Activated CD8-positive, alpha-beta memory T cell treated with anti-CD3 and anti-CD28 coated beads for 4 hours (primary cell): Measurements from ENCODE around the gene PLCB4.
"Not testable (repeated sequence)": the region's sequence is repeated elsewhere in the genome, so short reads cannot be mapped to it uniquely, and the experiment has no call there.

Source experiments
- DNase-seq, 2 donors: peaks; one replicate each; pipeline ENCODE4 v3.0.0-alpha.2; 2020; ENCODE audit warnings: low read depth in 2 of 2

PLCB4 gene

DNA sequence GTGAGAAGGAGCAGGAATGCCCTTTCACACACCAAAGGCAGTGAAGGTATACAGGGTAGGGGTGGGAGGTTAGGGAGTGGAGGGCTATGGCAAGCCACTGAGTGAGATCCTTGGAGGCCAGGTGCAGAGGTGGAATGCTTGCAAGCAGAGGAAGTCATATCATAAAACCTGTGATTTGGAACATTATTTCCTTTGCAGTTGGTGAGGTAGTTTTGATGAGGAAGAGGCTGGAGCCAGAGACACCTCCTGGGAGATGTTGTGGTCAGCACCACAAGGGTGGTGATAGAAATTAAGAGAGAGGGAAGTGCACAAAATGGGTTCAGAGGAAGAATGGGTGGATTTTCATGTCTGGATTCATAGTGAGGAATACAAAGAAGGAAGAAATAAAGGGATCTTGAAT lies 73.0 kb downstream of the PLCB4 start:
- no peak for DNase-seq

DNA sequence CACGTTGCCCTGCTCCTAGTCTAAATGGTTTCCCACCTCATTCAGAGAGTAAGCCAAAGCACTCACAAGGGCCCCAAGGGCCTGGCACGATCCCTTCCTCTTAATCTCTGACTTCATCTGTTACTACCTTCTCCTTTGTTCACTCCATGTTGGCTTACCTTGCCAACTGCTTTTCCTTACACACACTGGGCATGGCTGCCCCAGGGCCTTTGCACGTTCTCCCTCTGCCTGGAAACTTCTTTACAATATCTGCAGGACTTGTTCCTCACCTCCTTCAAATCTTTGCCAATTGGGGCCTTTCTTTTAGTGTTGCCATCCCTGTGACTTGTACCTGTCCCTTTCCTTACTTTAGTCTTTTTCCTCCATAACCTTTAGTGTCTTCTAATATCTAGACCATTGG lies 73.9 kb downstream of the PLCB4 start:
- no peak for DNase-seq

DNA sequence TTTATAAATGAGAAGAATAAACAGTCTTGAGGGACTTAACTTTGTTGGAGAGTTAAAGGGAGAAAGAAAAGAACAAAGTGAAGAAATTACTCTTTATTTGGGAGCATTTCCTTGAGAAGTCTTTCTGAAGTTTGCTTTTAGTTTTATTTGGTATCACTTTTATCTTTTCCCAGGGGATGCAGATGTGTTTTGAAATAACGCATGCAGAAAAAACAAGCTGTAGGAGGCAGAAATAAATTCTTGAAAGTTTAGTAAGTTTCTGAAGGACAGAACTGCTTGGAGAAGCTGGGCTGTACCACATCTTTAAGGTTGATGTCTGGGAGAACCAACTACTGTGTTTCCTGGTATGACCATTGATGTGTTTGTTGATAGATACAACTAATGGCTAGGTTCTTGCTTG lies 75.0 kb downstream of the PLCB4 start:
- no peak for DNase-seq

DNA sequence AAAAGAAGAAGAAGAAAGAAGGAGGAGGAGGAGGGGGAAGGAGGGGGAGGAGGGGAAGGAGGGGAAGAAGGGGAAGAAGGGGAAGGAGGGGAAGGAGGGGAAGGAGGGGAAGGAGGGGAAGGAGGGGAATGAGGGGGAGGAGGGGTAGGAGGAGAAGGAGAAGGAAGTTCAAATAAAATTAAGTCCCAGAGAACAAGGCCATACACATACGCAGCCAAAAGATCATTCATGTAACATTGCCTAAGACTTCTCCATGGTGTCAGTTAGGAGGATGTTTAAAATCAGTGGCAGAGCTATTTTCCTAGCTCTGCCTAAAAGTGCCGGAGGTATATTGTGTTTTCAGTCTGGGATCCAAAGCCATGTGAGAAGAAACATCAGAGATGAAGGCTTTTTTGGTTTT lies 75.8 kb downstream of the PLCB4 start:
- no peak for DNase-seq

DNA sequence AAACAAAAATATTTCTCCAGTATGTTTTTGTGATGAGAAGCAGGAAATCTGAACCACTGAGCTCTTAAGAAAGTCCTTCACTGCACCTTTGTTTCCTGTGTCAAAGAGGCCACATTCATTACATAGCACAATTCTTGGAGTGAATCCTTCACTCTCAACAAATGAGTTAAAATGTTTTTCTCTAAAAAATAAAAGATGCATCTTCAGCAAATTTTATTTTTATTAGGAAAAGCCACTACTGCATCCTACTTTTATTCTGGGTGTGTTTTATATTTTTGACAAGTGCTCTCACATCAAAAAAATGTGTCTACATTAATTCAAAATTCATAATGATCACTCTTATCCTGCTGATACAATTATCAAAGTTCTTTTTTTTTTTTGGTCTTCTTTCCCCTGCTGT lies 76.3 kb downstream of the PLCB4 start:
- DNase-seq: no peak

DNA sequence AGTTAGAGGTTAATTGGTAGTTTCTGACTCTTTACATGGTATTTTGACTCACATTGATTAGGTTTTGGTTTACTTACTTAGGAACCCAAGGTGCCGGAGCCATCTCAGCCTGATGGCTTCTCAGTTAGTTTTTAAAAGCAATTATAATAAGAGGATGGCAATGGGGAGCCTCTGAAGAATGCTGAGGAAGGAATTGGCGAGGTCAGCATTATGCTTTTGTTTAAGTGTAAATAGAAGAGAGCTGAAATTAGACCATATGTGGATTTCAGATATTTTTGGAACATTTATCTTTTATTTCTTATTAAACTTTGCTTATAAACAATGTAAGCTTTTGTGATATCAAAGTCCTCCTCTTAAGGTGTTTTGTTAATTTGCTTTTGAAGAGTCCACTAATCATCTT lies 77.8 kb downstream of the PLCB4 start:
- DNase-seq: no peak

DNA sequence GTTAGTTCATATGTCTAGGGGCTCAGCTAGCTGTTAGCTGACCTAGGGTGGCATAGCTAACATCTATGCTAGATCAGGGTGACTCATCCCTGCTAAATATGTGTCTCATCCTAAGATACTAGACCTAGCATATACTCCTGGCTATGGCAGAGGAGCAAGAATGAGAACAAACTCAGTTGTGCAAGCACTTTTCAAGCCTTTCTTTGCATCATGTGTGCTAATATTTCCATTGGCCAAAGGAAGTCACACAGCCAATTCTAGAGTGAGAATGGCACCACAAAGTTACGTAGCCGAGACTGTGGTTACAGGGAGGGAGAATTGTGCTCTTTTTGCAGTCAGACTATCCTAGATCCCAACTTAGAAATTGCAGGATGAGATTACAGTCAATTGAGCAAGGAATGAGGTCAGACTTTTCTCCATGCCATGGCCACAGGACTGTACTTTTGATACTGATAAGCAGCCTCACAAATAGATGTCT lies 78.7 kb downstream of the PLCB4 start:
- DNase-seq: no peak

DNA sequence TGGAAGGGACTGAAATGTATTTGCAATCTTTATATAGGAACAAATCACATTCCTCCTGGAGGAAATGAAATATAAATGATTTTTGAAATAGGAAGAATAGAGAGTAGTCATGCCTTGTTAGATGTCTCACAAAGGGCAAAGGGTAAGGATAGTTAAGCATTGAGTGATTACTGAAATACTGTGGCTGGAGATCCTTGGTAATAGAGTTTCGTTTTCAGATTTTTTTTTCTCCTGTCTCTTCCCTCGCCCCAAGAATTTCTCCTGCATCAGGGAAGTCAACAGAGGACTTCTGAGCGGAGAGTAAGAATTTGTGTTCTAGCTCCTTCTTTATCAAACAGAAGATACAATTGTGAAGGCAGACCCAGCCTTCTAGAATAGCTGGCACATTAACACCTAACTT lies 79.4 kb downstream of the PLCB4 start:
- DNase-seq: no peak

DNA sequence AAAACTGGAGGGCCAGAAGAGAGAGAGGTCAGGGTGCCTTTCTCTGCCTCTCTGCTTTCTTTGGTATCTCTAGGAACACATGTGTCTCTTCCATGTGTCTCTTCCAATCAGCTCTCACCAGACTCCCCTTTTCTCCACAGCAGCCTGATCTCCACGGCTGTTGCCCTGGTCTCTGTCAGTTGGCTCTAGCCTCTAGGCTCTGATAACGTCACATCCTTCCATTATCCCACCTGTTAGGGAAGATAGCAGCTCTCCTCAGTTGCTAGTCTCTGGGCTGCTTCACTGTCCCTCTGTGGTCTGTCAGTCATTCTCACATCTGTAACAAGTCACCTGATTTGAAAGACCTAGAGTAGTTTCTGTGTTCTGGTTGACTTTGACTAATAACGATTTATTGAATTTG lies 80.2 kb downstream of the PLCB4 start:
- DNase-seq: no peak

DNA sequence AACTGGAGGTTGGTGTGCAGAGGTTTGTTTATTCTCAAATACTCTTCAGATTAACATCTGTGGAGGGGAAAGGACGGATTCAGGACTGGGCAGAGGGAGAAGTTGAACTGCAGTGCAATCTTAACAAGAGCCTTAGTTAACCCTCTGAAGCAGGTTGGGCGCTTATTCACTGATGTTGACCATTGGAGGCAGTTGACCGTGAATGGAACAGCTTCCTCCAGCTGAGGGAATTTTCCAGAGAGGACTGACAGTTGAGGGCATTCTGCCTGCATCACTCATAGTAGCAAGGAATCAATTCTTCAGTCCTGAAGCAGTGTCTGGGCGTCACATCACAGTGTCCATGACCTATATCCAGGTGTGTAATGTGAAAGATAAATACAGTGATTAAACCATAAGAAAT lies 80.9 kb downstream of the PLCB4 start:
- no peak for DNase-seq

DNA sequence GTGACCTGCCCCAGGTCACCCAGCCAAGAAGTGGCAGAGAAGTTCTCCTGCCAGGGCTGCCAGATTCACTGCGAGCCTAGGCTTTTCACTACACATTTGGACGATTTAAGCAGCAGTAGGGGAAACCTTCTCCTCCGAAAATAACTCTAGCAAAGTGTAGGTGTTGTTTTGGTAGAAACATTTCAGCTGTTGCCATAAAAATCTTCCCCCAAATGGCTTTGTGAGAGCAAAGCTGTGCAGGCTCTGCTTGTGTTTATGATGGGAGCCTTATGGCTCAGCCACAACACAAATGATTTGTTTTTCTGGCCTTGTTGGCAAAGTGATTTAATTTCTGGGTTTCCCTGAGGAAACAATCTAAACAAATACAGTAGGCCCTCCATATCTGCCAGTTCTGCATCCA lies 81.8 kb downstream of the PLCB4 start:
- DNase-seq: no peak

DNA sequence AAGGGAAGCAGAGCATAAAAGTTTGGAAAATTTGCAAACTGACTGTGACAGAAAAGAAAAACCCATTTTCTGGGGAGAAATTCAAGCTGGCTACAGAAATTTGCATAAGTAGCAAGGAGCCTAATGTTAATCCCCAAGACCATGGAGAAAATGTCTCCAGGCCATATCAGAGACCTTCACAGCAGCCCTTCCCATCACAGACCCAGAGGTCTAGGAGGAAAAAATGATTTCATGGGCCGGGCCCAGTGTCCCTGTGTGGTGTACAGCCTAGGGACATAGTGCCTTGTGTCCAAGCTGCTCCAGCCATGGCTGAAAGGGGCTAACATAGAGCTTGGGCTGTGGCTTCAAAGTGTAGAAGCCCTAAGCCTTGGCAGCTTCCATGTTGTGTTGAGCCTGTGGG lies 83.3 kb downstream of the PLCB4 start:
- not testable (repeated sequence) for DNase-seq

DNA sequence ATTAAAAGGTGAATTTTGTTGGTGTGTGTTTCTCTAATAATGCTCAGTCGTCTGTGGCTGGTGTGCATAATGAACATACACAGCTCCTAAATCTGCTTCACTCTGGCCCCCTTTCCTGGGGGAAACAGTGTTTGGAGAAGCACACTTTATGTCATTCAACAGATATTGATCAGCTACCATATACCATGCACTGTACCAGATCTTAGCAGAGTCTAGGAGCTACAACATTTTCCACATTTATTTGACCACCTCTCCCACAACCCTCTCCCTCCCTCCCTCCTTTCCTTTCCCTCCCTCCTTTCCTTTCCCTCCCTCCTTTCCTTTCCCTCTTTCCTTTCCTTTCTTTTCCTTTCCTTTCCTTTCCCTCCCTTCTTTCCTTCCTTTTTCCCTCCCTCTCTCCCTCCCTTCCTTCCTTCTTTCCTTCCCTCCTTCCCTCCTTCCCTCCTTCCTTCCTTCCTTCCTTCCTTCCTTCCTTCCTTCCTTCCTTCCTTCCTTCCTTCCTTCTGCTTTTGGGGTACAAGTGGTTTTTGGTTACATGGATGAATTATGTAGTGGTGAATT lies 85.7 kb downstream of the PLCB4 start:
- DNase-seq: no peak

DNA sequence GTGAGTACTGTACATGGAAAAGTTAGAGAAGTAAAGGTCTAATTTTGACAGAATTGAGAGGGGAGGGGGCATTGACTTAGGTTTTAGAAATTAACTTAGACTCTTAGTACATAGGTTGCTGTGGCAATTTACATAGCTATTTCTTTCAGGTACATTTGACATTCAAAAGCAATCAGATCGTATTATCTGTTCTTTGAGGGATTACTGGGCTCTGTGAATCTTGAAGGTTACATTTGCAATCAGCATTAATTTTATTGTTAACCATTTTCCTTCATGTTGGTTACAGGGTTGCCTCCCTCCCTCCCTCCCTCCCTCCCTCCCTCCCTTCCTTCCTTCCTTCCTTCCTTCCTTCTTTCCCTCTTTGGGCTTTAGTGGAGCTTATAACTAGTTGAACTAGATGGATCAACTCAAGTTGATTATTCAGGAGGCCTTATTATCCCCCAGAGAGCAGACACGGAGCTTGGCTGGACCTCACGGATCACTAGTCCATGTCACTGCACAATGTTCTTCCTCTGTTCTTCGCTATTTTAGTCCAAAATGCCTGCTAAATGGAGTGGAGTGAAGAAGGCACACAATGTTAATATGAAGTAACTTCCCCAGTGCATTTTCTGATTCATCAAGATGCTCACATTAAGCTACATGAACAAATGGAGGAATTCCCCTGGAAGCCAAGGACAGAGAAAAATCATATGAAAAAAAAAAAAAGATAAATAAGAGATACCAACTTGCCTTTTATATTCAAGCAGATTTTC lies 87.8 kb downstream of the PLCB4 start:
- DNase-seq: no peak

DNA sequence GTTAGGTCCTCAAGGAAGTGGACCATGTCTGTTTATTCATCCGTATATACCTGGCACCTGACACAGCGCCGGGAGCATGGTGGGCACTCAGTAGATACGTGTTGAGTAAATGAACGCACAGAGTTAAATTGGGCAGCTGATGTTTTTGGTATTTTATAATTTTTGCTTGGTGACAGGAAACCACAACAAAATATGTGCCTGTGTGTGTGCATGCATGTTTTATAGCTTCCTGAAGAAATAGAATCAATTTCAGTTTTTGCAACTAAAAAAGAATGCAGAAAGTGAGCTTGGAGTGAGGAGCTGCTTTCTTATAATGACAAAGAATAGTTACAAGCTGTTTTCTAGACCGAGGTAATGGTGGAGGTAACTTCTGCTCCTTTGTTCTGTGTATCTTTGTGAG lies 91.4 kb downstream of the PLCB4 start:
- no peak for DNase-seq

DNA sequence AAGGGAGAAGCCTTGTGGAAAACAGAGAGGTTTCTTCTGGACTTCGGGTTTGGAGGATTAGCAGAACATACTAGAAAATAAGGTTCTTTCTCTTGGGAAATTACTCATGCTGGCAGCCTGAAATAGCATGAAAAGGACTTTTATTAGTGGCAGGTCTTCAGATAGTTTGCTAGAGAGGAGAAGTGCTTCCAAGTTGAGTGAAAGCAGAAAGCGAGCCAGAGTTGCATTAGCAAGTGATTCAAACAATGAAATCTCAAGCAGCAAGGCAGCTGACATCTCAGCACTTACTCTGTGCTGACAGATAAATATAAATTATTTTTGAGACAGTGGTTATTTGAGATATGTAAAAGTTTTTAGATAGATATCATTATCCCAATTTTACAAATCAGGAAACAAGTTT lies 91.9 kb downstream of the PLCB4 start:
- DNase-seq: no peak

DNA sequence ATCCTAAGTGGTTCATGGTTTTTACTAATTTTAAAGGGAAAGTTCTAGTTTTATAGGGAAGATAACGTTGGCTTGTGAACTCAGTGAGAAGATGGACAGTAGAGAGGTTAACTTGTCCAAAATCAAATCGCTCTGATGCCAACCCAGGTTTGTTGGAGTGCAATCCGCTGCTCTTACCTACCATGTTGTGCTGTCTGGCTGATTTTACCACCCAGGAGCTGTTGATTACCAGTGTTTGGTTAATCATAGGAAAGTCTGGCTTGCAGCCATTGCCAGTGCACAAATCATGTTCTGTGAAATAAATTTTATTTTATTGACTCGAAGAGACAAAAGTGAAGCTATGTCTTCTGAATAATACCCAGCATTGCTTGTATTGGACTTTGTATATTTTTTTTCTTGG lies 92.4 kb downstream of the PLCB4 start:
- DNase-seq: no peak

DNA sequence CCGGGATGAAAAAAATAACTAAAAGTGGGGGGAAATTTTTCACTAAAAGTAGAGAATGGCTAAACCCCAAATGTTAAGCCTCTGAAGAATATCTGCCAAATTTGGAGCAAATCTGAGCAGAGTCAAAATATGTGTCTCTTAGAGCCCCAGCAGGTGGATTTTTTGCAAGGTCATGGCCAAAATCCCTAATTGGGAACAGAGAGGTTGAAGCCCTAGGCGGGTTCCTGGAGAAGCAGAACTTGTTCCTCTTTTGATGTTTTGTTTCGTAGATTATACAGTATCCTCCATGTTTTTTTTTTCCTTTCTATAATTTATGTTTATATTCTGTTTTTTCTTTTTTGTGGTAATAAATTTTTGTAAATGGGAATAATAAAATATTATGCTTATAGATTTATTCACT lies 94.4 kb downstream of the PLCB4 start:
- no peak for DNase-seq

DNA sequence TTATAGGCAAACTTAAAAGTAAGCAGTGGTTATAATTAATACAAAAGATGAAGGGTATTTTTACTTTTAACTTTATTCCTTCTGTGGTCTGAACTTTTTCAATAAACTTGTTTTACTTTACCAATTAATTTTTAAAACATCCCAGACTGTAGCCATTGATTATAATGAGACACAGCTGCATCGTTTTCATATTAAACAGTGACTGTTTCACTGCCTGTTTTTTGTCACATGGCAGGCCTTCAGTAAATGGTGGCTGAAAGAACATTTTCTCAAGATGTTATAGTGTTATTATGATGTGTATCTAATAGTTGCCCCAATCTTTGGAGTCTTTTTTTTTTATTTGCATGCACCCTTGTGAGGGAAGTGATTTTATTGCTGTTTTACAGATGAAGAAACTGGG lies 95.1 kb downstream of the PLCB4 start:
- no peak for DNase-seq

DNA sequence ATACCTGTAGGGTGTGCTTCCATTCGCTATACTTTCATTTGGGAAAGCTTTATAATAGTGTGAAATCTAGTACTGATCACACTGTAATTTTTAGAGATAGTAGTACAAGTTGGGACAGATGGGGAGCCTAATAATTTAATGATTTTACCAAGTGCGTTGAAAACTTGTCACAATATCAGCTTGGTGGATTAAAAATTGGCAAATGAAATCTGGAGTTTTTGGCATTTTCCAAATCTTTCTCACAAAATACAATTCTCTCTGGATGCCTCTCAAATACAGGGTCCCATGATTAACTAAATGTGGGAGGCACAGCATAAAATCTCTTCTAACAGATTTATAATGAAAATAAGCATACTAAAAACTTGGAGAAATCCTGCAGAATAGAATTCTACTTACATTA lies 96.4 kb downstream of the PLCB4 start:
- DNase-seq: no peak

DNA sequence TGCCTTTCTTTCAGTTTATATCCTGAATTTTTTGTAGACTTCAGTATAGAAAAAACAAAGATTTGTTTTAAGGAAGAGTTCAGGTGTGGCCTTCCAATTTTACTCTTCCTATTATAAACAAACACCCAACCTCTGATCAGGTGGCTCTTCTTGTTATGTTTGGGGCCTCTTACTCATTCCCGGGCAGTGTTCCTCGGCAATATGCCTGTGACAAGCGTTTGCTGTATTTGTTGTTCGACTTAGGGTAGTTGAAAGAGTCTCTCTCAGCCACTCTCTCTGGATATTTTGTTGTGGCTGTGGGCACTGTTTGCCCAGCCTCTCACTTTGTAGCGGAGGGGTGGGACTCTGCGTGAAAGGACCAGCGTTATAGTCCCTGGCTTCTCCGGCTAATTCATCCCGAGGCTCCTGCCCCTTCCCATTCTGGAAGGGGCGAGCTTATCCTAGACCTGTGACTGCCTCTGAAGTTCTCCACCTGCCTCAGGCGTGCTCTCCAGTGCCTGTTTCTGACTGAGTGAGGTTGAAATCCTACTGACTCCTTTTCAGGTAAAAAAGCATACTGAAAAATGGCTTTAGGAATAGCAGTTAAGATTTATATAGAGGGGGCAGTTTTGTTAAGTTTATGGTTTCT lies 97.4 kb downstream of the PLCB4 start:
- DNase-seq: no peak

DNA sequence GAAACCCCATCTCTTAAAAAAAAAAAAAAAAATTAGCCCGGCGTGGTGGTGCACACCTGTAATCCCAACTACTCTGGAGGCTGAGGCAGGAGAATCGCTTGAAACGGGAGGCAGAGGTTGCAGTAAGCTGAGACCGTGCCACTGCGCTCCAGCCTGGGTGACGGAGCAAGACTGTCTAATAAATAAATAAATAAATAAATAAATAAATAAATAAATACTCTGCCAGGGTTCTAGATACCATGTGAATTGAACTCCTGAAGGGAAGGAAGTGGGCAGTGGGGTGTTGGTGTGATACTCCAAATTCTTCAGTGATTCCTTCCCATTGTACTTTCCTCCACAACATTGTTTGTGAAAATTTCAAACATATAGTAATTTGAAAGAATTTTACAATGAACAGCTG lies 100.5 kb downstream of the PLCB4 start:
- no peak for DNase-seq

DNA sequence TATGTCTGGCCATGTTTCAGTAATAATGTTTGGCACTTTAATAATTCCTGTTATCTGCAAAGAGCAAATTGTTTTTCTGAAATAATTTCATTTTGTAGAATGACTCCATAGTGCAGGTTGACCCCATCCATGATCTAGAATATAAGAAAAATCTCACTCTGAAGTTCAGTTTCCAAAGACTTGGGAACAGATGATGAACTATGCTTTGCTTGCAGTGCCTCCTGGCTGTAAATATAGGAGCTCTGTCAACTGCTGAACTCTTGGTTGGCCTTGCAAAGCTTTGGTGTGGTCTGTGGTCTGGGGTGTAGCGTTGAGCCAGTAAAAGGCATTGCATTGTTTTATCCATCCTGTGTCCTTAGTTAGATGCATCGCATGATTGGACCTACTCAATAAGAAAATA lies 104.0 kb downstream of the PLCB4 start:
- no peak for DNase-seq
